Stimulated activated CD8-positive, alpha-beta memory T cell treated with anti-CD3 and anti-CD28 coated beads, Interleukin-12 subunit alpha, Interleukin-12 subunit beta, amount 100 ng/mL, for 4 hours (primary cell): ENCODE measurements around the gene DKK2.

ENCODE experiments used
- DNase-seq: peaks from one replicate; pipeline ENCODE4 v3.0.0-alpha.2; 2020; ENCODE audit warnings: low read depth

The DKK2 gene

GRCh38 chr4:107035819-107036583, at the start of gene DKK2:
Gene DKK2 (minus strand): TSS chr4:107036313. CDS start chr4:107035591, 722 bp downstream.
- no peak for DNase-seq

DNA sequence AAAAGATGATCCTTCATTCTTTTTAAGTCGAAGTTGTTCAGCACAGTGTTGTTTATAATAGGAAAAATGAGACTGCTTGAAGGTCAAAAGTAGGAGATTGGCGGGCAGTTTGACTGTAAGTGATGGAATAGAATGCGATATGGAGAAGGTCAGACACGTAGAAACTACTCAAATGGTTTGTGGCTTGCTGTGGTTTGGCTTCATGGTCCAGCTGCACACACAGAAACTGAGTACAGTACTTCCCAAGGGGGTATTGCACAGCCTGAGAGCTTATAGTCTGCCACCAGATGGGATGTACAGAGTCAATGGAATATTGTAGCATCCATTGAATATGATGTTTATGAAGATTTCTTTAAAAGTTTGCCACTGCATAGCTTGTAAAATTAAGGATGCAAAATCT, 41.1 kb upstream of the DKK2 start:
- DNase-seq: no peak

DNA sequence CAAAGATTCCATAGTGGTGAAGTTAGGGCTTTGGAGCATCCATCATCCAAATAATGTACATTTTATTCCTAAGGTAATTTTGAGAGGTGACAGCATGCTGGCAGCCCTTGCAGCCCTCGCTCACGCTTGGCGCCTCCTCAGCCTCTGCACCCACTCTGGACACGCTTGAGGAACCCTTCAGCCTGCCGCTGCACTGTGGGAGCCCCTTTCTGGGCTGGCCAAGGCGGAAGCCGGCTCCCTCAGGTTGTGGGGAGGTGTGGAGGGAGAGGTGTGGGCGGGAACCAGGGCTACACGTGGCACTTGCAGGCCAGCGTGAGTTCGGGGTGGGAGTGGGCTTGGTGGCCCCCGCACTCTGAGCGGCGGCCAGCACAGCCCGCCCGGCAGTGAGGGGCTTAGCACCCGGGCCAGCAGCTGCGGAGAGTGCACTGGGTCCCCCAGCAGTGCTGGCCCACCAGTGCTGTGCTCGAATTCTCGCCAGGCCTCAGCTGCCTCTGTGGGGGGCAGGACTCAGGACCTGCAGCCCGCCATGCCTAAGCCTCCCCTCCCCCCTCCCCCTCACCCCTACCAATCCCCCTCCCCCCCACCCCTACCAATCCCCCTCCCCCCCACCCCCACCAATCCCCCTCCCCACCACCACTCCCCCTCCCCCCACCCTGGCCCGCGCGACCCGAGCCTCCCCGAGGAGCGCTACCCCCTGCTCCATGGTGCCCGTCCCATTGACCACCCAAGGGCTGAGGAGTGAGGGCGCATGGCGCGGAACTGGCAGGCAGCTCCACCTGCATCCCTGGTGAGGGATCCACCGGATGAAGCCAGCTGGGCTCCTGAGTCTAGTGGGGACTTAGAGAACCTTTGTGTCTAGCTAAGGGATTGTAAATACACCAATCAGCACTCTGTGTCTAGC, 37.0 kb upstream of the DKK2 start:
- DNase-seq: no peak

DNA sequence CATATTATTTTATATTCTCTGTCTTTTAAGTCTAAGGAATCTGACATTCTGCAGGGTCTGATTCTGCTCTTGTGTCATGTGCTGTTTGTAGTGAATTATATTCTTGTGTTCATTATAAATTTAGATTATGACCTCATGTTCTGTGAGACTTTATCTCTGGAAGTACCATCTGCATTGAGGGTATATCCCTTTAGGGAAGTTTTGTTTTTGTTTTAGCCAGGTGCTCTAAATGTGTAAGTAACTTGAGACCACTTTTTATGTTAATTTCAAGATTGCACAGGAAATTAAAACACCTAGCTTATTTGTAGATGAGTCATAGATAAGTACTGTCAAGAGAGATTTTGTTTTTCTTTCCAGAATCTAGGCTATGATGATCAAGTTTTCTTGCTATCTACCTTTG, 35.0 kb upstream of the DKK2 start:
- no peak for DNase-seq

- DNase-seq: no peak
Observed at GRCh38 chr4:107069049-107069448, 32.9 kb upstream of the DKK2 start.

- DNase-seq: no peak
Observed at GRCh38 chr4:107068116-107068515, 32.0 kb upstream of the DKK2 start.

DNA sequence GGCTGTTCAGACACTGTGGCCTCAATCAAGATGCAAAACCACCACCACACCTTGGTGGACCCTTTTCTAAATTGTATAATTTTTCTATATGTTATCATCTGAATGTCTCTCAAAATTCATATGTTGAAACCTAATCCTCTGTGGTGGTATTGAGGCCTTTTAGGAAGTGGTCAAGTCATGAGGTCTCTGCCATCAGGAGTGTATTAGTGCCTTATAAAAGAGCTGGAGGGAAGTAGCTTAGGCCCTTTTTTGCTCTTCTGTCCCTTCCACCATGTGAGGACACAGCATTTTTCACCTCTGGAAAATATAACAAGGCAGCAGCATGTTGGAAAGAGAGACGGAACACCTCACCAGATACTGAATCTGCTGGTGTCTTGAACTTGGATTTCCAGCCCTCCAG, 30.5 kb upstream of the DKK2 start:
- DNase-seq: no peak

DNA sequence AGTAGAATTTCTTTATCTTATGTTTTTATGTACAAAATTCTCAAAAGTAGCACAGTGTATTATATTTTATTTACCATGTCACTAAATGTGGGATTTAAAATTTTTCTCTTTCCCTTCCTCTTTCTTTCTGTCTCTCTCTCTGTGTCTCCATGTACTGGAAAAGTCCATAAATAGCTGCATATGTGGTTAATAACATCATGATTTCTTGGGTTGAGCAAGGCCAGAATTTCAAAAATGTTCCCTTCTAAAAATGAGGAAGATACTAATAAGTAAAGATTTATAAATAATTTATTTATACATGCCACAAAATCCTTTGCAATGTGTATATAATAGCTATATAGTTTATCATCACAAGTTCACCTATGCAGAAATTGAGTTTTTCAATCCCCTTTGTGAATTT, 29.1 kb upstream of the DKK2 start:
- DNase-seq: no peak

GRCh38 chr4:107060388-107060787, 24.3 kb upstream of the DKK2 start:
- no peak for DNase-seq

DNA sequence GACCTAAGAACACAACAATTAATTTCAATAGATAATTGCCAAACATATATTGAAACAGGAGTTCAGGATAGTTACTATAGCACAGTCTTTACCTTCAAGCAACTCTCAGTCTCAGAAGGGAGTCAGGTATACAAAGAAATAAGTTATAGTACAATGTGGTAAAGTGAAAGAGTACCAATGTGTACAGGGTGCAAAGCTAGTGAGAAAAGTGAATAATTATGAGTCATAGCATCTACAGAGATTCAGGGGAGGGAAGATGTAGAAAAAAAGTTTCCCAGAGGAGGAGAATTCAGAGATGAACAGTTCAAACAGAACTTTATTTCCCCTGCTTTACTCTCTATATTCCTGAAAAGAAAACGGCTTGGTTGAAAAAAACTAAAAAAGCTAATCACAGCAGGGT, 22.7 kb upstream of the DKK2 start:
- DNase-seq: no peak

- DNase-seq: no peak
Observed at GRCh38 chr4:107050525-107051135, 14.5 kb upstream of the DKK2 start.

DNA sequence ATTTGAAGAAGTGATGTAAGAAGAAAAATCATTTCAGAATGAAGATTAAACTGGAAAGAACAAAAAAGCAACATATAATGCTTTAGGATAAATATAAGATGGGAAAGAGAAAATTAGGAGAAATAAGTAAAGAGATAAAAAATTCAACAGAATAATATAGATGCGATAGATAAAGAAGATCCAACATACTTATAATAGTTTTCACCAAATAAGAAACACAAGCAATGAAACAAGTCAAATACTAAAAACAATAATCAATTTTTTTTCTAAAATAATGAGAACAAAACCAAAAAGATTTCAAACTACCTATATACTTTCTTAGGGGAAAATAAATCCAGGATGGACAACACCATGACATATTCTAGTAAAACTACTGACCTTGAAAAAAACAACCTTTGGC, 10.1 kb upstream of the DKK2 start:
- no peak for DNase-seq

- no peak for DNase-seq
Observed at GRCh38 chr4:107044170-107044569, 8.1 kb upstream of the DKK2 start.

- no peak for DNase-seq
Observed at GRCh38 chr4:107037199-107037584, 1.1 kb upstream of the DKK2 start.

DNA sequence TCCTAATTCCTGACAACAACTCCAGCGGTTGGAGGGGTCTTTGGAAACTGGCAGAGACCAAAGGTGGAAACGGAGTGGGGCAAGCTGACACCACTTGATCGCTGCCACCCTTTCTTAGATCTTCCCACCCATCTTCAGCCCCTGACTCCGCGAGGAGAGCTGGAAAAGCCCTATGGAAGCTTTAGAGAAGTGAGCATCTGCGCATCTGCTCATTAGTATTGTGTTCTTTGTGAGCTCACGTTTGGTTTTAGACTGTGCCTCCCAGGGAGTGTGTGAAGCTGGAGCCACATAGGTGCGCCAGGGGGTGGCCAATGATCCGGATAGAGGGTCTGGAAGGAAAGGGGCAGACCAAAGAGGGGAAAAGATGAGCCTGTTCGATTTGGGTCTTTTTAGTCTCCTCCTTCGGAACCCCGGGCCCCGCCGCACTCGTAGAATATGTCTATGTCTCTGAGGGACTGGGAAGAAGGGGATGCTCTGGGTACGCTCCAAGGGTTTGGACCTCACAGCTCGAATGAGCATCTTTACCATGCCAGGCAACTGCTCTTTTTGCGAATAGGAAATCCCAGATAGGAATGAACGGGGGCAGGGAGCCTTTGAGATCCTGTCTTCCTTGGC, 578 bp upstream of the DKK2 start:
- no peak for DNase-seq

GRCh38 chr4:107034996-107035818, 906 bp downstream of the DKK2 start:
- DNase-seq: no peak

DNA sequence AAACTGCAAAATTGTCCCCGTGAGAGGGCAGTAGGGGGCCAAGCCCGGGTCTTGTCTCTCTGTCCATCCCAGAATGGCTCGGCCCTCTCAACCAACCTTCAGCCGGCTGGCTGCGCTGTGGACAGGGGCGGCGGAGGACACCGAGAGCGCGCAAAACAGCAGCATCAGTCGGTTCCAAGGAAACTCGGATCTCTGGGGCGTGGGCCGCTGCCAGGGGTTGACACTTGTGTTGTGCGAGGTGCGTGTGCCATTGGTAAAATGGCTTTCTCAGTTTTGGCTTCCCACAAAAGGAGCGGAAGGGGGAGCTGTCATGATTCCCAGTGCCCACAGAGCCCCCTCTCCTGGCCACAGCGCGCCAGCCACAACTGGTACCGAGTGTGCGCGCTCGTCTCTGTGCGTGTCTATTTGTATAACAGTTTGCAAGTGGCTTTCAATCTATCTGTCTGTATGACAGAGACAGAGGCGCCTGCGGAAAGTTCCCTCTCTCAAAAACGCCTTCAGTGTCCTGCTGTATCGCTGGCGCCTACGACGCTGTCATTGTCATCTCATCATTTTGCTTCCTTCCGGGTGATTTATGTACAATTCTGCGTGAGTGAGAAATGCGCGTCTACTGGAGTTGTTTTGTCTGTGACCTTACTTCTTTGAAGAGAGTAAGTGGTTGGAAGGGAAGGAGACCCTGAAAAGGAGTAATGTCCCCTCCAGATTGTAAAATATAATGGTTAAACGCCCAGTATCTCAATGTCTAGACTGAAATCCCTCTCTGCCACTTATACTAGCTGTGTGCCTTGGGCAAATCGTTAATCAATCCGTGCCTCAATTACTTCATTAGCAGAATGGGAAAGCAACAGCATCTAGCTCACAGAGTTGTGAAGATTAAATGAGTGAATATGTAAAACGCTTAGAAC, 1.8 kb downstream of the DKK2 start:
- DNase-seq: no peak

GRCh38 chr4:107027379-107027778, 8.7 kb downstream of the DKK2 start:
- no peak for DNase-seq

DNA sequence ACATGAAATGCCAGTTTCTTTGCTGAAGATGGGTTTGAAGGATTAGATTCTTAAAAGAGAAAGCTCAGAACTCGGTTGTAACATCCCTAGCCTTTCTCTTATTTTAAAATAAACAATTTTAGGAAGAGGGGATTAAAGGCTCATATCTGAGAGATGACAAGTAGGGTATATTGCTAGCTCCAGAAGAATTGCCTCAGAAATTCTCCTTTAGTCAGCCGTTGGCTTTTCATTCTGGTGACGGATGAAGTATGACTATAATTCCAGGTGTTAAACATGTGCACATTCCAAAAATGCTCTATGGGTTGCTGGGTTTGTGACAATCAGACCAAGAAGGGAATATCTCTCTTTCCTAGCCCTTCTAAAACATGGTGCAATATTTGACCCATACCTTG, 17.8 kb downstream of the DKK2 start:
- no peak for DNase-seq
